GM18508 (cell line): ENCODE measurements around the gene ACTR2.
"Not testable (repeated sequence)": the region's sequence is repeated elsewhere in the genome, so short reads cannot be mapped to it uniquely, and the experiment has no call there.

ENCODE experiments used
- ATAC-seq: cut with Tn5 transposase; IDR thresholded peaks from one replicate; pipeline ENCODE4 v1.9.1; 2021; ENCODE audit warnings: moderate number of reproducible peaks; ENCODE audit not compliant: insufficient read depth, unreplicated experiment

ACTR2 gene

GRCh38 chr2:65227456-65228262, at the start of gene ACTR2:
TSS of gene ACTR2 (plus strand) at chr2:65227831. CDS start at chr2:65227910, 79 bp downstream.
- peak; percentile 53 for ATAC-seq

- no peak for ATAC-seq
These were observed 45.1 kb upstream of the ACTR2 start for GRCh38 chr2:65182570-65182969.

- not testable (repeated sequence) for ATAC-seq
These were observed 44.2 kb upstream of the ACTR2 start for GRCh38 chr2:65183406-65183805.

- no peak for ATAC-seq
These were observed 42.6 kb upstream of the ACTR2 start for GRCh38 chr2:65185012-65185411.

- no peak for ATAC-seq
These were observed 41.4 kb upstream of the ACTR2 start for GRCh38 chr2:65186093-65186868.

- no peak for ATAC-seq
These were observed 40.5 kb upstream of the ACTR2 start for GRCh38 chr2:65186872-65187851.

- no peak for ATAC-seq
These were observed 34.2 kb upstream of the ACTR2 start for GRCh38 chr2:65193446-65193845.

- ATAC-seq, result no peak
These were observed 28.9 kb upstream of the ACTR2 start for GRCh38 chr2:65198737-65199136.

- no peak for ATAC-seq
These were observed 28.5 kb upstream of the ACTR2 start for GRCh38 chr2:65199166-65199565.

- no peak for ATAC-seq
These were observed 27.7 kb upstream of the ACTR2 start for GRCh38 chr2:65199891-65200290.

GRCh38 chr2:65204461-65205210, 23.0 kb upstream of the ACTR2 start:
- no peak for ATAC-seq

- no peak for ATAC-seq
These were observed 15.5 kb upstream of the ACTR2 start for GRCh38 chr2:65212115-65212514.

- ATAC-seq, result no peak
These were observed 15.0 kb upstream of the ACTR2 start for GRCh38 chr2:65212619-65213018.

GRCh38 chr2:65213035-65213434, 14.6 kb upstream of the ACTR2 start:
- ATAC-seq, result no peak

- ATAC-seq, result no peak
These were observed 13.3 kb upstream of the ACTR2 start for GRCh38 chr2:65214361-65214760.

GRCh38 chr2:65214843-65215242, 12.8 kb upstream of the ACTR2 start:
- ATAC-seq, result no peak

- no peak for ATAC-seq
These were observed 11.7 kb upstream of the ACTR2 start for GRCh38 chr2:65215946-65216345.

- ATAC-seq, result no peak
These were observed 7.0 kb upstream of the ACTR2 start for GRCh38 chr2:65220432-65221131.

- not testable (repeated sequence) for ATAC-seq
These were observed 6.4 kb upstream of the ACTR2 start for GRCh38 chr2:65221275-65221674.
